Measurements from ENCODE around the gene LRRN4. TPM values are rescaled to one million over a fixed set of nuclear protein-coding genes. Genes with fewer than 3 reads are reported as not detected.

LRRN4 gene
- total RNA-seq, 6 experiments from 2014 or later: 0.10 to 0.31 (median 0.18) TPM; not detected in 2

DNA sequence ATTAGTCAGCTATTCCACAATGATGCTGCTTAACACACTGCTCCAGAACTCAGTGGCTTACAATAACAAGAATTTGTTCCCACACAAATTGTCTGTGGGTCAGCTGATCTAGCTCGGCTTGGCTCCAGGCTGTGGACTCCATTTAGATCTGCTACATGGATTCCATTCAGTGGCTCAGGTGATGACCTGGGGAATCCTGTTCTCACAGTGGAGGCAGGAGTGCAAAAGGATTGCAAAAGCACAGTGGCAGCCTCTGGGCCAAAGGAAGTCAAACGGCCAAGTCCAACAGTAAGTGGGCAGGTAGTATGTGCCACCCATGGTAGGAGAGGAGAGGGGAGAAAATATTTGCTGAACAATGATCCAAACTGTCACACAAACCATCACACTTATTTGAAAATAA is 15.8 kb upstream of the LRRN4 start:
- Histone ChIP-seq H3K9me3 (no peaks in the 10 kb centered on the region), H3K4me3 (no peak overlapping the region), H3K27me3 (no peaks in the 10 kb centered on the region), H3K36me3 (no peaks in the 10 kb centered on the region), H3K27ac (no peak overlapping the region), H3K4me1 (peaks cover 0 to 44% (median 4%) of the 10 kb centered on the region in 4 donors)
- TF ChIP-seq, protein P1, sequence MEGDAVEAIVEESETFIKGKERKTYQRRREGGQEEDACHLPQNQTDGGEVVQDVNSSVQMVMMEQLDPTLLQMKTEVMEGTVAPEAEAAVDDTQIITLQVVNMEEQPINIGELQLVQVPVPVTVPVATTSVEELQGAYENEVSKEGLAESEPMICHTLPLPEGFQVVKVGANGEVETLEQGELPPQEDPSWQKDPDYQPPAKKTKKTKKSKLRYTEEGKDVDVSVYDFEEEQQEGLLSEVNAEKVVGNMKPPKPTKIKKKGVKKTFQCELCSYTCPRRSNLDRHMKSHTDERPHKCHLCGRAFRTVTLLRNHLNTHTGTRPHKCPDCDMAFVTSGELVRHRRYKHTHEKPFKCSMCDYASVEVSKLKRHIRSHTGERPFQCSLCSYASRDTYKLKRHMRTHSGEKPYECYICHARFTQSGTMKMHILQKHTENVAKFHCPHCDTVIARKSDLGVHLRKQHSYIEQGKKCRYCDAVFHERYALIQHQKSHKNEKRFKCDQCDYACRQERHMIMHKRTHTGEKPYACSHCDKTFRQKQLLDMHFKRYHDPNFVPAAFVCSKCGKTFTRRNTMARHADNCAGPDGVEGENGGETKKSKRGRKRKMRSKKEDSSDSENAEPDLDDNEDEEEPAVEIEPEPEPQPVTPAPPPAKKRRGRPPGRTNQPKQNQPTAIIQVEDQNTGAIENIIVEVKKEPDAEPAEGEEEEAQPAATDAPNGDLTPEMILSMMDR (IDR thresholded peaks at IDR 0.05): no peak
- no peak for TF ChIP-seq POLR2A (IDR thresholded peaks at IDR 0.05)
- 44% methylated on average over 2 of the region's 2 CpGs for WGBS (ENCODE audit: insufficient coverage, low coverage, low lambda C conversion rate, missing lambda C conversion rate)
- intact Hi-C loops (cut with DNase I): loop anchor here (10.0 kb wide), 3 partner anchors 55 to 545 kb away; no protein-coding TSS in a partner anchor
- DNase-seq (peak; percentile 31 to 84 (median 71)), ATAC-seq (peak; percentile 60 to 77 (median 68))

DNA sequence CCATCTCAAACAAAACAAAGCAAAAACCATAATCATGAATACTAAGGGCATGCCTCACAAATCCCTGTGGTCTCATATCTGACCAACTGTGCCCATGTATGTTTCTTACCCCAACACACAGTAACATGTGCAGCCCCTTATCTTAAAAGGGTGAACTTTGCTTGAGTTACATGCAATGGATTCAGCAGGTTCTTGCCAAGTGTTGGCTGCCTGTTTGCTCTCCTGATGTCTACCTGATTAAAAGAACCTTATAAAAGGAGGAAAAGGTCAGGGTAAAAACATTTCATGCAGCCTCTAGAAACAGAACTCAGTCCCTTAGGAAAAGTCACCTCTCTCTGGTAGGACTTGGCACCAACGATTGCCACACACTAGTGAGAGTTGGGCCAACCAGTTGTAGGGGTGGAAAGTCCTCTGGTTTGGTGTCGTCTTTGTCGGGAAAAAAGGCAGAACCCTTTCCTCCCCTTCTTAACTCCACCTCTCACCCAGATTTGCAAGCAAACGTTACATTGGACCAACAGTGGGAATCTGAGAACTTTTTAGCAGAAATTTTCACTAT is 14.0 kb upstream of the LRRN4 start:
- Histone ChIP-seq H3K27ac (peak overlapping the region in 1 of 3 donors; percentile 61), H3K9me3 (no peaks in the 10 kb centered on the region), H3K36me3 (no peaks in the 10 kb centered on the region), H3K4me3 (no peak overlapping the region), H3K4me1 (peaks cover 0 to 35% (median 0%) of the 10 kb centered on the region in 4 donors), H3K27me3 (no peaks in the 10 kb centered on the region)
- peak in 1 of 3 donors; percentile 63 for DNase-seq
- 17% methylated on average over 4 of the region's 4 CpGs for whole genome bisulfite sequencing (ENCODE audit: insufficient coverage, low coverage, low lambda C conversion rate, missing lambda C conversion rate)
- ATAC-seq: peak; percentile 74 to 80 (median 78)
- intact Hi-C loops (cut with DNase I): loop anchor here in 1 of 2 donors (10.0 kb wide), 1 partner anchor 53 kb away; no protein-coding TSS in a partner anchor
- TF ChIP-seq, protein P1 (IDR thresholded peaks at IDR 0.05): no peak
- no peak for TF ChIP-seq POLR2A (IDR thresholded peaks at IDR 0.05)

DNA sequence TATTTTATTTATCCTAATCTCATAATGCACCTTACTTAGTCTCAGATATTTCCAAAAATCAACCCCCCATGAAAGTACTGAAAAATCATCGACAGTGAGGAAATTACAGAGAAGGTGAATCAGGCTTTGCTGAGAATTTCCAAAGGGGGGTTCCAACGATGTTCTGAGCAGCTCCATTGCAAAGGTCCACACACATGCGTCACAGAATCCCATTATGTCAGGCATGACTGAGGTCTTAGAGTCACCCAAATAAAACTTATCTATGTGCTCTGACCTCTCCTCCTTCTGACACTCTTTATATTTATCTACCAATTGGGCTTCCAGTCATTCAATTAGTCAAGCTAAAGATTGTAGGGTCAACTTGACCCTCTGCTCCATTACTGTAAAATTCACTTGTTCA is 12.7 kb upstream of the LRRN4 start:
- Histone ChIP-seq H3K27ac (no peak overlapping the region), H3K27me3 (no peaks in the 10 kb centered on the region), H3K9me3 (no peaks in the 10 kb centered on the region), H3K4me1 (peaks cover 0 to 35% (median 0%) of the 10 kb centered on the region in 4 donors), H3K36me3 (no peaks in the 10 kb centered on the region), H3K4me3 (no peak overlapping the region)
- intact Hi-C loops (cut with DNase I): loop anchor here in 1 of 2 donors (10.0 kb wide), 1 partner anchor 52 kb away; no protein-coding TSS in a partner anchor
- DNase-seq (no peak), ATAC-seq (no peak)
- WGBS (ENCODE audit: insufficient coverage, low coverage, low lambda C conversion rate, missing lambda C conversion rate): 71% methylated on average over 3 of the region's 3 CpGs
- no peak for TF ChIP-seq POLR2A (IDR thresholded peaks at IDR 0.05)
- TF ChIP-seq, protein P1 (IDR thresholded peaks at IDR 0.05): no peak

DNA sequence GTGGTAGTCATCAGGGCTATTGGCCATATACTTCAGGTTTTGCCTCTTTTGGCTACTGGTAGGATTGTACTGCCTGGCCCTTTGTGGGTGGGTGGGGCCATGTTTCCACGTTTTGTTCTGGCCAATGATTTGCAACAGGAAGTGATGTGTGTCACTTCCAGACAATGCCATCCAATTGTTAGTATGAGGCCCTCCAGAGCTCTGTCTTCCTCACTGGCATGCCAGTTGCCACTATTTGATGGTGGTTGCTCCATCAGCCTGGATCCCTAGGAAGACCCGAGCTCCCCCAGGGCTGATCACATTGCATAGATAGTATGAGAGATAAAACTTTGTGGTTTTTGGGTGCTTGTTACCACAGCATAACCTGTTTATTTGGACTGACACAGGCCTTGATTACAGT is 7.7 kb upstream of the LRRN4 start:
- WGBS (ENCODE audit: insufficient coverage, low coverage, low lambda C conversion rate, missing lambda C conversion rate): 57% methylated on average over 2 of the region's 2 CpGs
- Histone ChIP-seq H3K4me1 (no peaks in the 10 kb centered on the region), H3K36me3 (no peaks in the 10 kb centered on the region), H3K27ac (no peak overlapping the region), H3K27me3 (no peaks in the 10 kb centered on the region), H3K4me3 (no peak overlapping the region), H3K9me3 (no peaks in the 10 kb centered on the region)
- no peak for TF ChIP-seq POLR2A (IDR thresholded peaks at IDR 0.05)
- TF ChIP-seq, protein P1 (IDR thresholded peaks at IDR 0.05): no peak
- DNase-seq (no peak), ATAC-seq (no peak)
- intact Hi-C loops (cut with DNase I): loop anchor here in 1 of 2 donors (10.0 kb wide), 1 partner anchor 47 kb away; no protein-coding TSS in a partner anchor
